WTC11 (cell line): ENCODE measurements around the gene SCEL.

Source experiments
- CREB1 ChIP-seq: sonication (generic); formaldehyde crosslinking; IDR thresholded peaks from 2 replicates; pipeline ENCODE4 v1.8.0; 2023; ENCODE audit warnings: mild to moderate bottlenecking, missing genetic modification reagents
- ELF4 ChIP-seq: sonication (generic); formaldehyde crosslinking; IDR thresholded peaks from 2 replicates; pipeline ENCODE4 v1.8.1; 2022; ENCODE audit warnings: low read depth, mild to moderate bottlenecking, moderate library complexity, missing genetic modification reagents
- ZBTB21 ChIP-seq: sonication (generic); formaldehyde crosslinking; IDR thresholded peaks from 2 replicates; pipeline ENCODE4 v1.8.1; 2023; ENCODE audit warnings: mild to moderate bottlenecking, missing genetic modification reagents, borderline replicate concordance
- ZNF138 ChIP-seq: sonication (generic); formaldehyde crosslinking; conservative IDR thresholded peaks from 2 replicates; pipeline ENCODE4 v1.8.1; 2022; ENCODE audit warnings: mild to moderate bottlenecking, moderate library complexity, missing genetic modification reagents
- TF ChIP-seq, protein P1 (sequence below): sonication (generic); formaldehyde crosslinking; IDR thresholded peaks from 2 replicates; pipeline ENCODE4 v1.8.0; 2023; ENCODE audit warnings: missing genetic modification reagents
- TF ChIP-seq, protein P2 (sequence below): sonication (generic); formaldehyde crosslinking; IDR thresholded peaks from 2 replicates; pipeline ENCODE4 v1.8.0; 2022; ENCODE audit warnings: mild to moderate bottlenecking, missing genetic modification reagents
- TF ChIP-seq, protein P3 (sequence below): sonication (generic); formaldehyde crosslinking; IDR thresholded peaks from 2 replicates; pipeline ENCODE4 v1.8.0; 2022; ENCODE audit warnings: mild to moderate bottlenecking, missing genetic modification reagents
- TF ChIP-seq, protein P4 (sequence below): sonication (generic); formaldehyde crosslinking; conservative IDR thresholded peaks from 2 replicates; pipeline ENCODE4 v1.8.1; 2022; ENCODE audit warnings: mild to moderate bottlenecking, missing genetic modification reagents
- TF ChIP-seq, protein P5 (sequence below): fragments of 200-600 bp; IDR thresholded peaks from 2 replicates; pipeline ENCODE4 v1.8.0; 2022; ENCODE audit warnings: antibody characterized with exemption
- TF ChIP-seq, protein P6 (sequence below): sonication (generic); formaldehyde crosslinking; IDR thresholded peaks from 2 replicates; pipeline ENCODE4 v1.8.0; 2022; ENCODE audit warnings: missing genetic modification reagents
- TF ChIP-seq, protein P7 (sequence below): sonication (generic); formaldehyde crosslinking; IDR thresholded peaks from 2 replicates; pipeline ENCODE4 v1.8.1; 2023; ENCODE audit warnings: mild to moderate bottlenecking, missing genetic modification reagents, borderline replicate concordance
- TF ChIP-seq, protein P8 (sequence below): sonication (generic); formaldehyde crosslinking; IDR thresholded peaks from 2 replicates; pipeline ENCODE4 v1.8.1; 2023; ENCODE audit warnings: mild to moderate bottlenecking, missing genetic modification reagents, moderate library complexity

DNA sequence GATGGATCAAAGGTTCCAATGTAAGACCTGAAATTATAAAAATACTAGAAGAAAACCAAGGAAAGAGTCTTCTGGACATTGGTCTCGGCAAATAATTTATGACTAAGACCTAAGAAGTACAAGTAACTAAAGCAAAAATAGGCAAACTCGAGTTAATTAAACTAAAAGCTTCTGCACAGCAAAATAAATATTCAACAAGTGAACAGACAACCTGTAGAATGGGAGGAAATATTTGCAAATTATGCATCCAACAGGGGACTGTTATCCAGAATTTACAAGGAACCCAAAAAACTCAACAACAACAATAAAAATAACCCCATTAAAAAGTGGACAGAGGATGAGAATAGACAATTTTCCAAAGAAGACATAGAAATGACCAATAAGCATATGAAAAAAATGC is 152.3 kb downstream of the SCEL start:
- TF ChIP-seq, protein P1, sequence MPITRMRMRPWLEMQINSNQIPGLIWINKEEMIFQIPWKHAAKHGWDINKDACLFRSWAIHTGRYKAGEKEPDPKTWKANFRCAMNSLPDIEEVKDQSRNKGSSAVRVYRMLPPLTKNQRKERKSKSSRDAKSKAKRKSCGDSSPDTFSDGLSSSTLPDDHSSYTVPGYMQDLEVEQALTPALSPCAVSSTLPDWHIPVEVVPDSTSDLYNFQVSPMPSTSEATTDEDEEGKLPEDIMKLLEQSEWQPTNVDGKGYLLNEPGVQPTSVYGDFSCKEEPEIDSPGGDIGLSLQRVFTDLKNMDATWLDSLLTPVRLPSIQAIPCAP (CRISPR knock-in tag), result no peak
- TF ChIP-seq, protein P2, sequence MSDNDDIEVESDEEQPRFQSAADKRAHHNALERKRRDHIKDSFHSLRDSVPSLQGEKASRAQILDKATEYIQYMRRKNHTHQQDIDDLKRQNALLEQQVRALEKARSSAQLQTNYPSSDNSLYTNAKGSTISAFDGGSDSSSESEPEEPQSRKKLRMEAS, result no peak
- TF ChIP-seq, protein P3, sequence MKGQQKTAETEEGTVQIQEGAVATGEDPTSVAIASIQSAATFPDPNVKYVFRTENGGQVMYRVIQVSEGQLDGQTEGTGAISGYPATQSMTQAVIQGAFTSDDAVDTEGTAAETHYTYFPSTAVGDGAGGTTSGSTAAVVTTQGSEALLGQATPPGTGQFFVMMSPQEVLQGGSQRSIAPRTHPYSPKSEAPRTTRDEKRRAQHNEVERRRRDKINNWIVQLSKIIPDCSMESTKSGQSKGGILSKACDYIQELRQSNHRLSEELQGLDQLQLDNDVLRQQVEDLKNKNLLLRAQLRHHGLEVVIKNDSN (CRISPR knock-in tag), result no peak
- TF ChIP-seq, protein P4, sequence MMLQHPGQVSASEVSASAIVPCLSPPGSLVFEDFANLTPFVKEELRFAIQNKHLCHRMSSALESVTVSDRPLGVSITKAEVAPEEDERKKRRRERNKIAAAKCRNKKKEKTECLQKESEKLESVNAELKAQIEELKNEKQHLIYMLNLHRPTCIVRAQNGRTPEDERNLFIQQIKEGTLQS, result no peak
- TF ChIP-seq, protein P5, sequence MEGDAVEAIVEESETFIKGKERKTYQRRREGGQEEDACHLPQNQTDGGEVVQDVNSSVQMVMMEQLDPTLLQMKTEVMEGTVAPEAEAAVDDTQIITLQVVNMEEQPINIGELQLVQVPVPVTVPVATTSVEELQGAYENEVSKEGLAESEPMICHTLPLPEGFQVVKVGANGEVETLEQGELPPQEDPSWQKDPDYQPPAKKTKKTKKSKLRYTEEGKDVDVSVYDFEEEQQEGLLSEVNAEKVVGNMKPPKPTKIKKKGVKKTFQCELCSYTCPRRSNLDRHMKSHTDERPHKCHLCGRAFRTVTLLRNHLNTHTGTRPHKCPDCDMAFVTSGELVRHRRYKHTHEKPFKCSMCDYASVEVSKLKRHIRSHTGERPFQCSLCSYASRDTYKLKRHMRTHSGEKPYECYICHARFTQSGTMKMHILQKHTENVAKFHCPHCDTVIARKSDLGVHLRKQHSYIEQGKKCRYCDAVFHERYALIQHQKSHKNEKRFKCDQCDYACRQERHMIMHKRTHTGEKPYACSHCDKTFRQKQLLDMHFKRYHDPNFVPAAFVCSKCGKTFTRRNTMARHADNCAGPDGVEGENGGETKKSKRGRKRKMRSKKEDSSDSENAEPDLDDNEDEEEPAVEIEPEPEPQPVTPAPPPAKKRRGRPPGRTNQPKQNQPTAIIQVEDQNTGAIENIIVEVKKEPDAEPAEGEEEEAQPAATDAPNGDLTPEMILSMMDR, result no peak
- TF ChIP-seq ZBTB21 (CRISPR knock-in tag), result no peak
- TF ChIP-seq CREB1 (CRISPR knock-in tag), result no peak
- no peak for TF ChIP-seq ELF4
- TF ChIP-seq ZNF138, result no peak
- TF ChIP-seq, protein P6, sequence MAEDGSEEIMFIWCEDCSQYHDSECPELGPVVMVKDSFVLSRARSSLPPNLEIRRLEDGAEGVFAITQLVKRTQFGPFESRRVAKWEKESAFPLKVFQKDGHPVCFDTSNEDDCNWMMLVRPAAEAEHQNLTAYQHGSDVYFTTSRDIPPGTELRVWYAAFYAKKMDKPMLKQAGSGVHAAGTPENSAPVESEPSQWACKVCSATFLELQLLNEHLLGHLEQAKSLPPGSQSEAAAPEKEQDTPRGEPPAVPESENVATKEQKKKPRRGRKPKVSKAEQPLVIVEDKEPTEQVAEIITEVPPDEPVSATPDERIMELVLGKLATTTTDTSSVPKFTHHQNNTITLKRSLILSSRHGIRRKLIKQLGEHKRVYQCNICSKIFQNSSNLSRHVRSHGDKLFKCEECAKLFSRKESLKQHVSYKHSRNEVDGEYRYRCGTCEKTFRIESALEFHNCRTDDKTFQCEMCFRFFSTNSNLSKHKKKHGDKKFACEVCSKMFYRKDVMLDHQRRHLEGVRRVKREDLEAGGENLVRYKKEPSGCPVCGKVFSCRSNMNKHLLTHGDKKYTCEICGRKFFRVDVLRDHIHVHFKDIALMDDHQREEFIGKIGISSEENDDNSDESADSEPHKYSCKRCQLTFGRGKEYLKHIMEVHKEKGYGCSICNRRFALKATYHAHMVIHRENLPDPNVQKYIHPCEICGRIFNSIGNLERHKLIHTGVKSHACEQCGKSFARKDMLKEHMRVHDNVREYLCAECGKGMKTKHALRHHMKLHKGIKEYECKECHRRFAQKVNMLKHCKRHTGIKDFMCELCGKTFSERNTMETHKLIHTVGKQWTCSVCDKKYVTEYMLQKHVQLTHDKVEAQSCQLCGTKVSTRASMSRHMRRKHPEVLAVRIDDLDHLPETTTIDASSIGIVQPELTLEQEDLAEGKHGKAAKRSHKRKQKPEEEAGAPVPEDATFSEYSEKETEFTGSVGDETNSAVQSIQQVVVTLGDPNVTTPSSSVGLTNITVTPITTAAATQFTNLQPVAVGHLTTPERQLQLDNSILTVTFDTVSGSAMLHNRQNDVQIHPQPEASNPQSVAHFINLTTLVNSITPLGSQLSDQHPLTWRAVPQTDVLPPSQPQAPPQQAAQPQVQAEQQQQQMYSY, result no peak
- TF ChIP-seq, protein P7, sequence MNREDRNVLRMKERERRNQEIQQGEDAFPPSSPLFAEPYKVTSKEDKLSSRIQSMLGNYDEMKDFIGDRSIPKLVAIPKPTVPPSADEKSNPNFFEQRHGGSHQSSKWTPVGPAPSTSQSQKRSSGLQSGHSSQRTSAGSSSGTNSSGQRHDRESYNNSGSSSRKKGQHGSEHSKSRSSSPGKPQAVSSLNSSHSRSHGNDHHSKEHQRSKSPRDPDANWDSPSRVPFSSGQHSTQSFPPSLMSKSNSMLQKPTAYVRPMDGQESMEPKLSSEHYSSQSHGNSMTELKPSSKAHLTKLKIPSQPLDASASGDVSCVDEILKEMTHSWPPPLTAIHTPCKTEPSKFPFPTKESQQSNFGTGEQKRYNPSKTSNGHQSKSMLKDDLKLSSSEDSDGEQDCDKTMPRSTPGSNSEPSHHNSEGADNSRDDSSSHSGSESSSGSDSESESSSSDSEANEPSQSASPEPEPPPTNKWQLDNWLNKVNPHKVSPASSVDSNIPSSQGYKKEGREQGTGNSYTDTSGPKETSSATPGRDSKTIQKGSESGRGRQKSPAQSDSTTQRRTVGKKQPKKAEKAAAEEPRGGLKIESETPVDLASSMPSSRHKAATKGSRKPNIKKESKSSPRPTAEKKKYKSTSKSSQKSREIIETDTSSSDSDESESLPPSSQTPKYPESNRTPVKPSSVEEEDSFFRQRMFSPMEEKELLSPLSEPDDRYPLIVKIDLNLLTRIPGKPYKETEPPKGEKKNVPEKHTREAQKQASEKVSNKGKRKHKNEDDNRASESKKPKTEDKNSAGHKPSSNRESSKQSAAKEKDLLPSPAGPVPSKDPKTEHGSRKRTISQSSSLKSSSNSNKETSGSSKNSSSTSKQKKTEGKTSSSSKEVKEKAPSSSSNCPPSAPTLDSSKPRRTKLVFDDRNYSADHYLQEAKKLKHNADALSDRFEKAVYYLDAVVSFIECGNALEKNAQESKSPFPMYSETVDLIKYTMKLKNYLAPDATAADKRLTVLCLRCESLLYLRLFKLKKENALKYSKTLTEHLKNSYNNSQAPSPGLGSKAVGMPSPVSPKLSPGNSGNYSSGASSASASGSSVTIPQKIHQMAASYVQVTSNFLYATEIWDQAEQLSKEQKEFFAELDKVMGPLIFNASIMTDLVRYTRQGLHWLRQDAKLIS, result no peak
- TF ChIP-seq, protein P8, sequence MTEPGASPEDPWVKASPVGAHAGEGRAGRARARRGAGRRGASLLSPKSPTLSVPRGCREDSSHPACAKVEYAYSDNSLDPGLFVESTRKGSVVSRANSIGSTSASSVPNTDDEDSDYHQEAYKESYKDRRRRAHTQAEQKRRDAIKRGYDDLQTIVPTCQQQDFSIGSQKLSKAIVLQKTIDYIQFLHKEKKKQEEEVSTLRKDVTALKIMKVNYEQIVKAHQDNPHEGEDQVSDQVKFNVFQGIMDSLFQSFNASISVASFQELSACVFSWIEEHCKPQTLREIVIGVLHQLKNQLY (CRISPR knock-in tag), result no peak
